ENCODE measurements around the gene AKAP6.

DNA sequence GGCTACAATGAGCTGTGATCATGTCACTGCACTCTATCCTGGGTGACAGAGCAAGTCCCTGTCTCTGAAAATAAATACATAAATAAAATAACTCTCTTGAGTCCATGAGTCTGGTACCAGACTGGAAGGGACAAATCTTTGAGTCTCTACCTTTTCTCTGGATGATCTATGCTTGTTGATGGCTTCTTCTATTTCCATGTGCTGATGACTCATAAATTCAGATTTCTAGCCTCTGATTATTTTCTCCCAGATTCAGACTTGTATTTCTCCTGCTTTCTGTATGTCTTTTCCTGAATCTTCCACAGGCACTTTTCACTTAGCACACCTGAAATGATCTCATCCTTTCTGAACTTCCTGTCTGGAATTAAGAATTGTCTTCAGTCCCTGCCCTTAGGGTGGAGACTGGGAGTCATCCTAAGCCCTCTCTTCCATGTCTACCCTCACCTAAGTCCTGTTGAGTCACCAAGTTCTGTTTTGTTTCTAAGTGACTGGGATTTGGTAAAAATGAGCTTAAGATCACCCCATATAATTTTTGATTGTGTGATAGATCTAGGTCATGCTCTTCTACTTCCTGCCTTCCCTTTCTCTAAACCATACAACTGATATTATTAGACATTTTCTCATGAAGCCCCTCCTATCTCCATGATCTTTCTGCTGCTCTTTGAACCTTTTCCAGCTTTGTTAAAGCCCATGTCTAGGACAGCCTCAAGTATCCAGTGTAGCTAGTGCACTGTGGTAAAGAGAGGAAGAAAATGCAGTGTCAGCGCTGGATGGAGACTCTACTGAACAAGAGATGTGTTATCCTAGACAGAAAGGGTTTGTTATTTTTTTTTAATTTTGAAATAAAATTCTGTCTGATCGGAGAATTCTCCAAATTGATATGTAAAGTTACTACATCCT is 13.1 kb downstream of the AKAP6 start:
- TF ChIP-seq, protein P1, sequence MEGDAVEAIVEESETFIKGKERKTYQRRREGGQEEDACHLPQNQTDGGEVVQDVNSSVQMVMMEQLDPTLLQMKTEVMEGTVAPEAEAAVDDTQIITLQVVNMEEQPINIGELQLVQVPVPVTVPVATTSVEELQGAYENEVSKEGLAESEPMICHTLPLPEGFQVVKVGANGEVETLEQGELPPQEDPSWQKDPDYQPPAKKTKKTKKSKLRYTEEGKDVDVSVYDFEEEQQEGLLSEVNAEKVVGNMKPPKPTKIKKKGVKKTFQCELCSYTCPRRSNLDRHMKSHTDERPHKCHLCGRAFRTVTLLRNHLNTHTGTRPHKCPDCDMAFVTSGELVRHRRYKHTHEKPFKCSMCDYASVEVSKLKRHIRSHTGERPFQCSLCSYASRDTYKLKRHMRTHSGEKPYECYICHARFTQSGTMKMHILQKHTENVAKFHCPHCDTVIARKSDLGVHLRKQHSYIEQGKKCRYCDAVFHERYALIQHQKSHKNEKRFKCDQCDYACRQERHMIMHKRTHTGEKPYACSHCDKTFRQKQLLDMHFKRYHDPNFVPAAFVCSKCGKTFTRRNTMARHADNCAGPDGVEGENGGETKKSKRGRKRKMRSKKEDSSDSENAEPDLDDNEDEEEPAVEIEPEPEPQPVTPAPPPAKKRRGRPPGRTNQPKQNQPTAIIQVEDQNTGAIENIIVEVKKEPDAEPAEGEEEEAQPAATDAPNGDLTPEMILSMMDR (IDR thresholded peaks at IDR 0.05; ENCODE audit: low read depth, low read length, missing input control): no peak
- TF ChIP-seq RAD21 (IDR thresholded peaks at IDR 0.05) (no peak), EGR1 (IDR thresholded peaks at IDR 0.05; ENCODE audit: low read depth in 2 of 2) (no peak), GABPA (IDR thresholded peaks at IDR 0.05 in 1 of 2, conservative IDR thresholded peaks at IDR 0.05 in 1 of 2) (no peak), YY1 (IDR thresholded peaks at IDR 0.05) (no peak), FOXA1 (IDR thresholded peaks at IDR 0.05) (no peak), JUND (IDR thresholded peaks at IDR 0.05) (no peak), TAF1 (conservative IDR thresholded peaks at IDR 0.05) (no peak), RXRA (IDR thresholded peaks at IDR 0.05) (no peak), ATF3 (IDR thresholded peaks at IDR 0.05) (no peak), SP1 (IDR thresholded peaks at IDR 0.05) (no peak)
- TF ChIP-seq, protein P2, sequence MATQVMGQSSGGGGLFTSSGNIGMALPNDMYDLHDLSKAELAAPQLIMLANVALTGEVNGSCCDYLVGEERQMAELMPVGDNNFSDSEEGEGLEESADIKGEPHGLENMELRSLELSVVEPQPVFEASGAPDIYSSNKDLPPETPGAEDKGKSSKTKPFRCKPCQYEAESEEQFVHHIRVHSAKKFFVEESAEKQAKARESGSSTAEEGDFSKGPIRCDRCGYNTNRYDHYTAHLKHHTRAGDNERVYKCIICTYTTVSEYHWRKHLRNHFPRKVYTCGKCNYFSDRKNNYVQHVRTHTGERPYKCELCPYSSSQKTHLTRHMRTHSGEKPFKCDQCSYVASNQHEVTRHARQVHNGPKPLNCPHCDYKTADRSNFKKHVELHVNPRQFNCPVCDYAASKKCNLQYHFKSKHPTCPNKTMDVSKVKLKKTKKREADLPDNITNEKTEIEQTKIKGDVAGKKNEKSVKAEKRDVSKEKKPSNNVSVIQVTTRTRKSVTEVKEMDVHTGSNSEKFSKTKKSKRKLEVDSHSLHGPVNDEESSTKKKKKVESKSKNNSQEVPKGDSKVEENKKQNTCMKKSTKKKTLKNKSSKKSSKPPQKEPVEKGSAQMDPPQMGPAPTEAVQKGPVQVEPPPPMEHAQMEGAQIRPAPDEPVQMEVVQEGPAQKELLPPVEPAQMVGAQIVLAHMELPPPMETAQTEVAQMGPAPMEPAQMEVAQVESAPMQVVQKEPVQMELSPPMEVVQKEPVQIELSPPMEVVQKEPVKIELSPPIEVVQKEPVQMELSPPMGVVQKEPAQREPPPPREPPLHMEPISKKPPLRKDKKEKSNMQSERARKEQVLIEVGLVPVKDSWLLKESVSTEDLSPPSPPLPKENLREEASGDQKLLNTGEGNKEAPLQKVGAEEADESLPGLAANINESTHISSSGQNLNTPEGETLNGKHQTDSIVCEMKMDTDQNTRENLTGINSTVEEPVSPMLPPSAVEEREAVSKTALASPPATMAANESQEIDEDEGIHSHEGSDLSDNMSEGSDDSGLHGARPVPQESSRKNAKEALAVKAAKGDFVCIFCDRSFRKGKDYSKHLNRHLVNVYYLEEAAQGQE (IDR thresholded peaks at IDR 0.05): no peak
- TF ChIP-seq, protein P3, sequence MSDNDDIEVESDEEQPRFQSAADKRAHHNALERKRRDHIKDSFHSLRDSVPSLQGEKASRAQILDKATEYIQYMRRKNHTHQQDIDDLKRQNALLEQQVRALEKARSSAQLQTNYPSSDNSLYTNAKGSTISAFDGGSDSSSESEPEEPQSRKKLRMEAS (IDR thresholded peaks at IDR 0.05): no peak
- TF ChIP-seq, protein P4, sequence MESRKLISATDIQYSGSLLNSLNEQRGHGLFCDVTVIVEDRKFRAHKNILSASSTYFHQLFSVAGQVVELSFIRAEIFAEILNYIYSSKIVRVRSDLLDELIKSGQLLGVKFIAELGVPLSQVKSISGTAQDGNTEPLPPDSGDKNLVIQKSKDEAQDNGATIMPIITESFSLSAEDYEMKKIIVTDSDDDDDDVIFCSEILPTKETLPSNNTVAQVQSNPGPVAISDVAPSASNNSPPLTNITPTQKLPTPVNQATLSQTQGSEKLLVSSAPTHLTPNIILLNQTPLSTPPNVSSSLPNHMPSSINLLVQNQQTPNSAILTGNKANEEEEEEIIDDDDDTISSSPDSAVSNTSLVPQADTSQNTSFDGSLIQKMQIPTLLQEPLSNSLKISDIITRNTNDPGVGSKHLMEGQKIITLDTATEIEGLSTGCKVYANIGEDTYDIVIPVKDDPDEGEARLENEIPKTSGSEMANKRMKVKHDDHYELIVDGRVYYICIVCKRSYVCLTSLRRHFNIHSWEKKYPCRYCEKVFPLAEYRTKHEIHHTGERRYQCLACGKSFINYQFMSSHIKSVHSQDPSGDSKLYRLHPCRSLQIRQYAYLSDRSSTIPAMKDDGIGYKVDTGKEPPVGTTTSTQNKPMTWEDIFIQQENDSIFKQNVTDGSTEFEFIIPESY (IDR thresholded peaks at IDR 0.05): no peak
